GM21526 (cell line): ENCODE measurements around the gene ONECUT1.
"Not testable (repeated sequence)": the region's sequence is repeated elsewhere in the genome, so short reads cannot be mapped to it uniquely, and the experiment has no call there.

ENCODE experiments used
- ATAC-seq: cut with Tn5 transposase; IDR thresholded peaks from one replicate; pipeline ENCODE4 v1.9.1; 2021; ENCODE audit warnings: moderate library complexity; ENCODE audit not compliant: unreplicated experiment, low FRiP score

The ONECUT1 gene

GRCh38 chr15:52790169-52790708 lies at the start of gene ONECUT1:
TSS of gene ONECUT1 (minus strand) at chr15:52790336. CDS start at chr15:52789884, 452 bp downstream.
- peak; percentile 84 for ATAC-seq

- no peak for ATAC-seq
Observed at GRCh38 chr15:52834379-52834778, 44.2 kb upstream of the ONECUT1 start.

- not testable (repeated sequence) for ATAC-seq
Observed at GRCh38 chr15:52824169-52824942, 34.2 kb upstream of the ONECUT1 start.

GRCh38 chr15:52822475-52822874 lies 32.3 kb upstream of the ONECUT1 start:
- no peak for ATAC-seq

- no peak for ATAC-seq
Observed at GRCh38 chr15:52819253-52819652, 29.1 kb upstream of the ONECUT1 start.

GRCh38 chr15:52815899-52816298 lies 25.8 kb upstream of the ONECUT1 start:
- ATAC-seq = not testable (repeated sequence)

- ATAC-seq = no peak
Observed at GRCh38 chr15:52808996-52809395, 18.9 kb upstream of the ONECUT1 start.

- no peak for ATAC-seq
Observed at GRCh38 chr15:52808441-52808840, 18.3 kb upstream of the ONECUT1 start.

- ATAC-seq = no peak
Observed at GRCh38 chr15:52806284-52806655, 16.1 kb upstream of the ONECUT1 start.

GRCh38 chr15:52805351-52806283 lies 15.5 kb upstream of the ONECUT1 start:
- no peak for ATAC-seq

GRCh38 chr15:52804526-52805081 lies 14.5 kb upstream of the ONECUT1 start:
- ATAC-seq = no peak

- no peak for ATAC-seq
Observed at GRCh38 chr15:52803467-52804306, 13.6 kb upstream of the ONECUT1 start.

- ATAC-seq = no peak
Observed at GRCh38 chr15:52803108-52803466, 13.0 kb upstream of the ONECUT1 start.

GRCh38 chr15:52802110-52802509 lies 12.0 kb upstream of the ONECUT1 start:
- no peak for ATAC-seq

GRCh38 chr15:52801748-52802085 lies 11.6 kb upstream of the ONECUT1 start:
- no peak for ATAC-seq

- ATAC-seq = no peak
Observed at GRCh38 chr15:52800828-52801747, 11.0 kb upstream of the ONECUT1 start.

- no peak for ATAC-seq
Observed at GRCh38 chr15:52799145-52799811, 9.1 kb upstream of the ONECUT1 start.

- no peak for ATAC-seq
Observed at GRCh38 chr15:52798529-52799101, 8.5 kb upstream of the ONECUT1 start.
